Measurements from ENCODE around the gene NPFF.

The NPFF gene

DNA sequence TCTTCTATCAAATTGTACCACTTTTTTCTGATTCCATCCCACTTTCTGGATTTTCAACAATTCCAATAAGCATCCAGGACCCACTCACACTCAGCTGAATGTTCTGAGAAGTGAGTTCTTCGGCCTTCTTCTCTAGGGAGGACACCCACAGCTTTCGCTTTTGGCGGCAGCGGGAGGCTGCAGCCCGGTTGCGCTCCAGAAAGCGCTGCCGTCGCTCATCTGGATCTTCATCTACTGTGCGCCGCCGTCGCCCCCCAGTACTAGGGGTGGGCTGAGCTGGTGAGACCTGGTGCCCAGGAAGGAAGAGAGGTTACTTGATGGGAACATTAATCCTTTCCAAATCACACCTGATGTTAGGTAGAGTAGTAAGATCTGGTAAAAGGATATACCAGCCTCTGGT lies 17.2 kb upstream of the NPFF start:
- no peak for DNase-seq (ENCODE audit: low spot score)
- TF ChIP-seq, protein P1, sequence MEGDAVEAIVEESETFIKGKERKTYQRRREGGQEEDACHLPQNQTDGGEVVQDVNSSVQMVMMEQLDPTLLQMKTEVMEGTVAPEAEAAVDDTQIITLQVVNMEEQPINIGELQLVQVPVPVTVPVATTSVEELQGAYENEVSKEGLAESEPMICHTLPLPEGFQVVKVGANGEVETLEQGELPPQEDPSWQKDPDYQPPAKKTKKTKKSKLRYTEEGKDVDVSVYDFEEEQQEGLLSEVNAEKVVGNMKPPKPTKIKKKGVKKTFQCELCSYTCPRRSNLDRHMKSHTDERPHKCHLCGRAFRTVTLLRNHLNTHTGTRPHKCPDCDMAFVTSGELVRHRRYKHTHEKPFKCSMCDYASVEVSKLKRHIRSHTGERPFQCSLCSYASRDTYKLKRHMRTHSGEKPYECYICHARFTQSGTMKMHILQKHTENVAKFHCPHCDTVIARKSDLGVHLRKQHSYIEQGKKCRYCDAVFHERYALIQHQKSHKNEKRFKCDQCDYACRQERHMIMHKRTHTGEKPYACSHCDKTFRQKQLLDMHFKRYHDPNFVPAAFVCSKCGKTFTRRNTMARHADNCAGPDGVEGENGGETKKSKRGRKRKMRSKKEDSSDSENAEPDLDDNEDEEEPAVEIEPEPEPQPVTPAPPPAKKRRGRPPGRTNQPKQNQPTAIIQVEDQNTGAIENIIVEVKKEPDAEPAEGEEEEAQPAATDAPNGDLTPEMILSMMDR (IDR thresholded peaks at IDR 0.05; ENCODE audit: extremely low read depth, missing control alignments) = no peak

DNA sequence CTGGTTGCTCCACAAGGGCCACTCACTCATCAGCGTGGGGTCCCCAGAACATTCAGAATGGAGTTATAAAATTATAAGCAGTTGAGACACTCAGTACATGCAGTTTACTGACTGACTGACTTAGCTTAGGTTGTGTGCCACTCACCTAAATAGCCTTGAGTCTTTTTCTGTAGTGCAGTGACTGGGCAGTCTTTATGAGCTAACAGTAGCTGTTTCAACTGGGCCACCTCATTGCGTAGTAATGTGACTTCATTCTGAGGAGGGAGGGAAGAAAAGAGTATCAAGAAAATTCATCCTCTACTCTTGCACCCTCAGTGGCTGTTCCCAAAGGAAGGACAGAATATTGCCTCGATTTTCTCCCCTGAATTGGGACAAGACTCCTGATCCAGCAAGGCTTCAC lies 15.8 kb upstream of the NPFF start:
- TF ChIP-seq, protein P1 (IDR thresholded peaks at IDR 0.05; ENCODE audit: extremely low read depth, missing control alignments) = no peak
- no peak for DNase-seq (ENCODE audit: low spot score)

DNA sequence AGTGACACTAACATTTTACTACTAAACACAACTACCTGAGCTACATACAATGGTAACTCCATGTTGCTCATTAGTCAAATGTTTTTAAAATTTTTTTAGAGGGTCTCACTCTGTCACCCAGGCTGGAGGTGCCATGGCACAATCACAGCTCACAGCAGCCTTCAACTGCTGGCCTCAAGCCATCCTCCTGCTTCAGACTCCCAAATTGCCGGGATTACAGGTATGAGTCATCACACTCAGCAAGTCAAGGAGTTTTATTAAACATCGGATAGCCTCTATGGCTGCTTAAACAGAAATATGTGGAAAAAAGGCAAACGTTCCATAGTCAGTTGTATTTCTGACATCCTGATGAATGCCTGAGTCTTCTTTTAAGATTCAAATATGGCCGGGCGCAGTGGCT lies 11.1 kb upstream of the NPFF start:
- TF ChIP-seq, protein P1 (IDR thresholded peaks at IDR 0.05; ENCODE audit: extremely low read depth, missing control alignments) = no peak
- DNase-seq (ENCODE audit: low spot score) = no peak

DNA sequence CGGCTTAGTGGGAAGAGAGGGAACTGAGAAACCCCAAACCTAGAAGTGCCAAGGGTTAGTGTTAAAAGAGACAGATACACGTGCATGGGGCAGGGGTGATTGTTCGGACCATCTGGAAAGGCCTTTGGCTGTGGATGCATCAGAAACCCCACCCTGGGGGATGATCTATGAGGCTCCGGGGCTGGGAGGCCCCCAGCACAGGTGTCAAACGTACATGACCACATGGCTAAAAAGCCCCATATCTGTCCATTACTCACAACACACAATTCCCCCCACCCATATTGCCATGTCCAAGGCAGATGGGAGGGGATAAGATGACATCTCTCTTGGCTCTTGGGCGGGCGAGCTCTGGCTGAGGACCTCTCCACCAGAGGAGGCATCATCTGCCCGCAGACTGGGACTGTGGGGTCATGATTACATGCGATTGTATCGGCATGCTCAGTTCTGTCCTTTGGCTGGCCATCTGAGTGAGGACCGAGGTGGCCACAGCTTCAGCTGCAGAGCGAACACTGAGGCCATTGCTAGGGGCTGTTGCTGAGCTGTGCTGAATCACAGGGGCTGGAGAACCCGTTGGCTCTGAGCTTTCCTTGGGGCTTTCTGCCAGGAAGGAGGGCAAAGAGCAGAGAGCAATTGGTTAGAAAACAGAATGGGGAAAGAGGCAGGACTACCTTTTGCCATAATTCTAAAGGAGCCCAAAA lies 9.6 kb upstream of the NPFF start:
- DNase-seq (ENCODE audit: low spot score) = no peak
- TF ChIP-seq, protein P1 (IDR thresholded peaks at IDR 0.05; ENCODE audit: extremely low read depth, missing control alignments) = no peak

DNA sequence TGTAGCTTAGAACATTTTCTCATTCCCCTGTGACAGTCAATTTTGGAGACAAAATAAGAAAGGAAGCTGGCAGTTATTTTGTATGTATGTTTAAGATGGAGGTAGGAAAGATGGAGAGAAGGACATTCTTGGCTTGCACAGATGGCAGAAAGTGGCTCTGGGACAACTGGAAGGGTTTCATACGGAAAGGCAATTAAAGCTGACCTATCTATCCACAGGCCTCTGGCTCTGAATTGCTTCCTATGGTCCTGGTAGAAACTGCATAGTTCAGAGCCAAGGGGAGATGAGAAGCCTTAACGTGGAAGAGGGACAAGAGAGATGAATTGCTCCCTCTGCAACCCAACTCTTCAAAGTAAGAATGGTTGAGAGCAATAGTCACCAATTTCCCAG lies 8.0 kb upstream of the NPFF start:
- no peak for DNase-seq (ENCODE audit: low spot score)
- TF ChIP-seq, protein P1 (IDR thresholded peaks at IDR 0.05; ENCODE audit: extremely low read depth, missing control alignments) = no peak

DNA sequence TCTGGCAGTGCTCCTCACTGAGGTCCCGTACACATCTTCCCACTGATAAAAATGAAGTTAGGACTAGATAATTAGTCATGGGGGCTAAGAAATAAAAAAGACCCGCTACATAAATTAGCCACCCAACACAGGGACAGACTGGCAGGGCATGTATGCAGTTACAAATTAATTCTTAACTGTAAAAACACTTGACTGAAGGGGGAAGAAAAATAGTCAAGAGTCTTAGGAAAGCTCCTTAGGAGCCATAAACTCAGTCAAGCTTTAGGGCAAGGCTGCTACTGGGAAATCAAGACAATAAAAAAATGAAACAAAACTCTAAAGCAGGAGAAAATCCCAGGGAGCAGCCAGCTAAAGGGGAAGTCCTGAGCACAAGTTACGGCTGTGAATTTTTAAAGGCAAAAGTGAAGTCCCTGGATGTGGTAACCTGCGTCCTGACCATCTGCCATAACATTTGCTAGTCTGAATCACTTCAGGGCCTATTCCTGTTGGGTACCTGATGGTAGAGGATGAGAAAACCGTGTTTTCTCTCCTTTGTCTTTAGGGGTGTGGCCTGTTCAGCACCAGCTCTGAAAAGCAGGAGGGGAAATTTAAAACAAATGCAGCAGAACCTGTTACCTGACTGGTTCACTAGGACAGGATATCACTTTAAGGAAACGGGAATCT lies 7.5 kb upstream of the NPFF start:
- DNase-seq (ENCODE audit: low spot score) = no peak
- TF ChIP-seq, protein P1 (IDR thresholded peaks at IDR 0.05; ENCODE audit: extremely low read depth, missing control alignments) = no peak

DNA sequence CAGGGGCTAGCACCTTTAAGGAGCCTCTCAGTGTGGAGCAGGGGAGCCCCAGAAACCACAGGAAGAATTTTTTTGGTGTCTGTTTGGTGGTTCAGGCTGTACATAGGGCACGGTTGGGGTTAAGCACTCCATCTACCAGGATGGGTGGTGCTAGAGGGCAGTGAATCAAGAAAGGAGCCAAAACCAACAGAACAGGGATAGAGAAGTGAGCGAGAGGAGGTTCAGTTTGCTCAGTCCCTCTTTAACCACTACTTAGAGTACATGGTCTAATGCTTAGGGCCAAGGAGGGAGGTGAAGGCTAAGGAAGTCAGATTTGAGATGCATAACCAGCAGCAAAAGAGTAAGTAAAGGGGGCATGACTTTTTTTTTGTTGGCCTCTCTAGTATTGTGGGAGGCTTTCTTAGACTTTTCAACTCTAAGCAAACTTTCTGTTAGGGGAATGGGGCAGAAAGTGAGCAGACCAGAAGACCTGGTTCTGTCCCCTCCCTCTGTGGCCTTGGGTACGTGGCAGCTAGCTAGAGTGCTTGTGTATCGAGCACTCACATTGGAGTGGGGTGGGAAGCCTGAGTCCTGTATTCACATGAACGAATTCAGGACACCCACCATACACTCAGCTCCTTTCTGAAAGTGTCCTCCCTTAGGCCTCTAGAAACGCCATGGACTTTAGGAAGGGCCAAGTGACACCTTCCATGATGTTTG lies 6.6 kb upstream of the NPFF start:
- DNase-seq (ENCODE audit: low spot score) = no peak
- TF ChIP-seq, protein P1 (IDR thresholded peaks at IDR 0.05; ENCODE audit: extremely low read depth, missing control alignments) = no peak
